ENCODE measurements around the gene AVPR2.

The AVPR2 gene

GRCh38 chrX:153865321-153865580, 39.2 kb upstream of the AVPR2 start:
- Histone ChIP-seq H3F3A (ENCODE audit: insufficient read depth, low read length) (no peaks in the 10 kb centered on the region), H4K20me1 (ENCODE audit: insufficient read depth, low read length) (no peaks in the 10 kb centered on the region), H3K4me1 (ENCODE audit: low read length) (no peaks in the 10 kb centered on the region), H3K27ac (ENCODE audit: low read length) (no peak overlapping the region), H3K4me2 (ENCODE audit: low read depth, low read length) (no peak overlapping the region), H2AFZ (ENCODE audit: low read length) (no peak overlapping the region), H3K9me2 (replicated peaks; ENCODE audit: insufficient read depth, low read length) (no peaks in the 10 kb centered on the region), H3K9me3 (replicated peaks; ENCODE audit: insufficient read depth, low read length) (no peaks in the 10 kb centered on the region), H3K36me3 (replicated peaks; ENCODE audit: insufficient read depth, low read length) (no peaks in the 10 kb centered on the region), H3K27me3 (replicated peaks; ENCODE audit: insufficient read depth, low read length) (peaks cover 59% of the 10 kb centered on the region), H3K9ac (ENCODE audit: low read length) (no peak overlapping the region), H3K79me2 (ENCODE audit: low read length) (no peaks in the 10 kb centered on the region), H3K4me3 (ENCODE audit: low read length) (no peak overlapping the region)
- TF ChIP-seq EZH2phosphoT487 (IDR thresholded peaks at IDR 0.05; ENCODE audit: low read length) (no peak), CTCF (IDR thresholded peaks at IDR 0.05; ENCODE audit: low read length) (no peak), EZH2 (optimal IDR thresholded peaks at IDR 0.05; ENCODE audit: low read depth, low read length) (no peak)
- DNase-seq, result no peak

GRCh38 chrX:153865685-153866084, 38.8 kb upstream of the AVPR2 start:
- TF ChIP-seq CTCF (IDR thresholded peaks at IDR 0.05; ENCODE audit: low read length) (no peak), EZH2 (optimal IDR thresholded peaks at IDR 0.05; ENCODE audit: low read depth, low read length) (no peak), EZH2phosphoT487 (IDR thresholded peaks at IDR 0.05; ENCODE audit: low read length) (no peak)
- no peaks in the 10 kb centered on the region for H3K9me2 ChIP-seq (replicated peaks; ENCODE audit: insufficient read depth, low read length)
- no peaks in the 10 kb centered on the region for H4K20me1 ChIP-seq (ENCODE audit: insufficient read depth, low read length)
- H3K36me3 ChIP-seq (replicated peaks; ENCODE audit: insufficient read depth, low read length), result no peaks in the 10 kb centered on the region
- no peak for DNase-seq
- H3K27me3 ChIP-seq (replicated peaks; ENCODE audit: insufficient read depth, low read length), result peaks cover 59% of the 10 kb centered on the region
- H3K4me3 ChIP-seq (ENCODE audit: low read length), result no peak overlapping the region
- no peak overlapping the region for H3K4me2 ChIP-seq (ENCODE audit: low read depth, low read length)
- H3K4me1 ChIP-seq (ENCODE audit: low read length), result no peaks in the 10 kb centered on the region
- no peaks in the 10 kb centered on the region for H3K79me2 ChIP-seq (ENCODE audit: low read length)
- no peak overlapping the region for H3K9ac ChIP-seq (ENCODE audit: low read length)
- H3K27ac ChIP-seq (ENCODE audit: low read length), result no peak overlapping the region
- no peaks in the 10 kb centered on the region for H3F3A ChIP-seq (ENCODE audit: insufficient read depth, low read length)
- H3K9me3 ChIP-seq (replicated peaks; ENCODE audit: insufficient read depth, low read length), result no peaks in the 10 kb centered on the region
- H2AFZ ChIP-seq (ENCODE audit: low read length), result no peak overlapping the region

GRCh38 chrX:153866302-153867019, 38.0 kb upstream of the AVPR2 start:
- no peaks in the 10 kb centered on the region for H4K20me1 ChIP-seq (ENCODE audit: insufficient read depth, low read length)
- no peaks in the 10 kb centered on the region for H3K79me2 ChIP-seq (ENCODE audit: low read length)
- H2AFZ ChIP-seq (ENCODE audit: low read length), result no peak overlapping the region
- no peaks in the 10 kb centered on the region for H3K9me2 ChIP-seq (replicated peaks; ENCODE audit: insufficient read depth, low read length)
- no peaks in the 10 kb centered on the region for H3K4me1 ChIP-seq (ENCODE audit: low read length)
- no peak overlapping the region for H3K4me3 ChIP-seq (ENCODE audit: low read length)
- H3K4me2 ChIP-seq (ENCODE audit: low read depth, low read length), result no peak overlapping the region
- no peak overlapping the region for H3K27ac ChIP-seq (ENCODE audit: low read length)
- peaks cover 53% of the 10 kb centered on the region for H3K27me3 ChIP-seq (replicated peaks; ENCODE audit: insufficient read depth, low read length)
- H3K9ac ChIP-seq (ENCODE audit: low read length), result no peak overlapping the region
- no peak for TF ChIP-seq CTCF (IDR thresholded peaks at IDR 0.05; ENCODE audit: low read length)
- H3K36me3 ChIP-seq (replicated peaks; ENCODE audit: insufficient read depth, low read length), result no peaks in the 10 kb centered on the region
- H3F3A ChIP-seq (ENCODE audit: insufficient read depth, low read length), result no peaks in the 10 kb centered on the region
- no peaks in the 10 kb centered on the region for H3K9me3 ChIP-seq (replicated peaks; ENCODE audit: insufficient read depth, low read length)
- no peak for DNase-seq
